NCI-H1417 (cell line): ENCODE results near the gene RAN.
A peak's percentile ranks its signal among the peaks of the same experiment; 100 is the strongest.
"Not testable (repeated sequence)": the region's sequence is repeated elsewhere in the genome, so short reads cannot be mapped to it uniquely, and the experiment has no call there.

ENCODE experiments used
- DNase-seq, 3 experiments: peaks; one replicate each; lab custom pipeline; 2025; lab: John Stamatoyannopoulos, UW

The RAN gene

DNA sequence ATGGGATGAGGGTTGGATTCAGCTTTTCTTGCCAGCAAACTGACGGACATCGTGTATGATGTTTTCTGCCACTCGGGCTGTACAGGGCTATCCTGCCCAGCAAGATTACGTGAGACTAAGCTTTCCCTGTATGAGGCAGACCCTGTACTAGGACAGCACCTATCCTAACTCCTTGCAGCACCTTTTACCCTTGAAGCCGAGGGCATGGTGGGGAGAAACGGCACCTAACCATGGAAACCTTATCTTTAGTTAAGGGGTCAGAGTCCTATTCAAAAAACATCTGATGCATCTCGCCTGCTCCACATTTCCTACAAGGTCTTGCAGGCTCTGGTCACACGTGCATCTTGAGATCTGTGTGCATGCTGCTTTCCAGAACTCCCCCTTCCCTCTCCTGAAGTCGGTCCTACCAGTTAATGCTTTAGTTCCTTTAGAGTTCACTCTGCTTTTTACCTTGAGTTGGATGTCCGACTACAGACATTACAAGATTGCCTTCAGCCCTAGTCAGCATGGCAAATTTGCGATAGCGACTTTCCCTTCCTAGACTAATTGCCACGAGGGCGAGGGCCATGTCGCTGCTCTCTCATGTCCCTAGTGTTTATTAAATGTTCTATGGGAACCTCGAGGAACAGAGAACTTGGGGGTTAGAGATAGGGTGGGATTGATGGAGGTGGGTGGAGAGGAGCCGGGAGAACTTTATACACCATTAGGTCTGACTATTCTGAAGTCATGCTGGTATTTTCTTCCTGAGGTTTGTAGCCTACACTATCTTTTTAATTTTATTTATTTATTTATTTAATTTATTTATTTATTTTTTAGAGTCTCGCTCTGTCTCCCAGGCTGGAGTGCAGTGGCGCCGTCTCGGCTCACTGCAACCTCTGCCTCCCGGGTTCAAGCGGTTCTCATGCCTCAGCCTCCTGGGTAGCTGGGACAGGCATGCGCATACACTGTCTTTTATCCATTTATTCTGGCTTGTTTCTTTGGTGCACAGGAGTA, 6.6 kb downstream of the RAN start:
- peak in 1 of 3 experiments; percentile 41 for DNase-seq

DNA sequence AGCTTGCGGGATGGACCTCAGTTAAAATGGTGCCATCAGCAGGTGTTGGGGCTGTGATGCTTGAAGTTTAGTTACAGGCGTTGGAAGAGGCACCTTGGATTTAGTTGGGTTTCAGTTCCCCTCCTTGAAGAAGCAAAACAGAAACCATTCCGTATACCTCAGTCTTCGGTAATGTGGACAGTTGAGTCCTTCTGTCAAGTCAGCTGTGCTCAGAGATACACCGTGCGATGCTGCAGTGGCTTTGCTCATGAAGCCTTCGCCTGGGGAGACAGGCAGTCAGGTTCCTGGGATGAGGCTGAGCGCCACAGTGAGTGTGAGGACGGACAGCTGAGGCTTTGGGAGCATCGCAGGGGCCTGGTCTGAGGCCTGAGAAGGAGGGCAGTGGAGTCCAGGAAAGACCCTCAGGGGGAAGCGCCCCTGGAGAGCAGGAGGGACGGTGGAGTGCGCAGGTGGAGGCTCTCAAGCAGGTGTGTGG, 7.4 kb downstream of the RAN start:
- DNase-seq: no peak

- DNase-seq: no peak
Measured at GRCh38 chr12:130879781-130880389, 8.0 kb downstream of the RAN start.

GRCh38 chr12:130880411-130880885, 8.6 kb downstream of the RAN start:
- DNase-seq: peak in 1 of 3 experiments; percentile 14

DNA sequence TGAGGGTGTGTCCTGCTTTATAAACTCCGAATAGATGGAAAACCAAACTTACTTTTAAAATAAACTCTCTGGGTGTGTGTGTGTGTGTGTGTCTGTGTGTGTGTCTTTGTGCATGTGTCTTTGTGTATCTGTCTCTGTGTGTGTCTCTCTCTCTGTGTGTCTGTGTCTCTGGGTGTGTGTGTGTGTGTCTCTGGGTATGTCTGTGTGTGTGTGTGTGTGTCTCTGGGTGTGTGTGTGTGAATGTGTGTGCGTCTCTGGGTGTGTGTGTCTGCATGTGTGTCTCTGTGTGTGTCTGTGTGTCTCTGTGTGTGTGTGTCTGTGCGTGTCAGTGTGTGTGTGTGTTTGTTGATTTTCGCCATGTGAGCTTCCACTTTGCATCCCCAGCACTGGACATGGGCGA, 9.2 kb downstream of the RAN start:
- DNase-seq: no peak

DNA sequence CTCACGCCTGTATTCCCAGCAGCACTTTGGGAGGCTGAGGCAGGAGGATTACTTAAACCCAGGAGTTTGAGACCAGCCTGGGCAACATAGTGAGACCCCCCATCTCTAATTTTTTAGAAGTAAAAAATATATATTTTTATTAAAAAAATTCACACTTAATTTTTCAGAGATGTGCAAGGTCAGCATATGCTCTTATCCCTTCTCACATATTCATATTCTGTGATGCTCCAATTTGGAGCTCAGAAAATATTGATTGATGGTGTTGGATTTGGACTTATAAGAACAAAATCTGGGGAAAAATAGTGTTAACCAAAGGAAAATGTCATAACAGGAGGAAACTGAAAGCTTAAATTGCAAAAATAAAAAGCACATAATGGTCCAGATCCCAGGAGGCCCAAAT, 9.7 kb downstream of the RAN start:
- no peak for DNase-seq

- not testable (repeated sequence) for DNase-seq
Measured at GRCh38 chr12:130887190-130887589, 15.3 kb downstream of the RAN start.

- DNase-seq: no peak
Measured at GRCh38 chr12:130904064-130904463, 32.2 kb downstream of the RAN start.

DNA sequence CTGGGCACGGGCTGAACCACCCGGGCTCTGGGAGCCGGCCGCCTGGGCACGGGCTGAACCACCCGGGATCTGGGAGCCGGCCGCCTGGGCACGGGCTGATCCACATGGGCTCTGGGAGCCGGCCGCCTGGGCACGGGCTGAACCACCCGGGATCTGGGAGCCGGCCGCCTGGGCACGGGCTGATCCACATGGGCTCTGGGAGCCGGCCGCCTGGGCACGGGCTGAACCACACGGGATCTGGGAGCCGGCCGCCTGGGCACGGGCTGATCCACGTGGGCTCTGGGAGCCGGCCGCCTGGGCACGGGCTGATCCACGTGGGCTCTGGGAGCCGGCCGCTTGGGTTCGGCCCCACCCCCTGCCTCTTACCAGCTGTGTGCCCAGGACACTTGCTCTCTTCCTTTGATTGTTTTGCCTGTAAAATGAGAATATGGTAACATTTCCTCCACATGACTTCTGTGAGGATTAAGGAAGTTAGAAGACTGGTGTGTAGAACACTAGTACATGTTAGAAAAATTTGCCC, 33.1 kb downstream of the RAN start:
- DNase-seq: not testable (repeated sequence)

GRCh38 chr12:130909111-130909510, 37.2 kb downstream of the RAN start:
- DNase-seq: no peak

GRCh38 chr12:130911193-130911592, 39.3 kb downstream of the RAN start:
- no peak for DNase-seq

DNA sequence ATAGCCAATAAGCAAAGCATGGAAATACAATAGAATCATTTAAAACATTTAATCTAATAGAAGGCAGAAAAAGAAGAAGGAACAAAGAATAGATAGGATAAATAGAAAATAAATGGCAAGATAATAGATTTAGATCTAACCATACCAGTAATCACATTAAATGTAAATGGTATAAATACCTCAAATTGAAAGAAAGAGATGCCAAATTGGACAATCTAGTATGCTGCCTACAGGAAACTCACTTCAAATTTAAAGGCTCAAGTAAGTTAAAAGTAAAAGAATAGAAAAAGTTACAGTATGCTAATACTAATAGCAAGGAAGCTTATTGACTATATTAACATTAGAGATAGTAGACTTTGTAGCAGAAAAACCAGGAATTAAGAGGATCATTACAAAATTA, 40.1 kb downstream of the RAN start:
- DNase-seq: no peak

DNA sequence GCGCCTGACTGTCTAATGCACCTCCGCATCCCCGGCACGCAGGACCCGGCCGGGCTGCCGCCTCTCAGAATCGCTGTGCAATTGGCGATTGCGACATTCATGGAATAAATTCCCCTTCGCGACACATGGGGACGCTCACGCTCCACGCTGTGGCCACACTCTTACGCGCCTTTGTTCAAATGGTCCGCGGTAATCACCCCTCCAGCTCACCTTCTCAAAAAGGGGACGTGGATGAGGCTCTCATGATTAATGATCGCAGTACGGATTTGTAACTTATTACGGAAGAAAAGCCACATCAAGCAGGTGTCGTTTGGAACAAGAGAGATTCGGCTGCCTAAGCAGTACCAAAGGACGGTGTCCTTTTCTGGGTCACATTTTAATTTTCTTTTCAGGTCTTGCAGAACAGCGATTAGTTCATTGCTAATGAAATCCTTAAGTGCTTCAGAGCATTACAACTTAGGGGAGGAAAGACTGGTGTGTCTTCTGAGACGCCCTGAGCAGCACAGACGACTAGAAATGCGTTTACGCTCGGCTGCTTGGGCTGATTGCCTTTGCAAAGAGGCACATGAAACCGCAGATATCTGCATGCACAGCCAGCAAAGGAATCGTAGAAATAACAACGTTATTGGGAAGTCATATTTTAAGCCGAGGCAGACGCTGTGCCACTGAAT, 44.5 kb downstream of the RAN start:
- peak; percentile 72 to 86 (median 82) for DNase-seq

GRCh38 chr12:130917607-130918006, 45.7 kb downstream of the RAN start:
- no peak for DNase-seq

- no peak for DNase-seq
Measured at GRCh38 chr12:130919086-130919485, 47.2 kb downstream of the RAN start.

- DNase-seq: no peak
Measured at GRCh38 chr12:130920119-130920703, 48.3 kb downstream of the RAN start.

- no peak for DNase-seq
Measured at GRCh38 chr12:130920723-130921381, 49.0 kb downstream of the RAN start.

DNA sequence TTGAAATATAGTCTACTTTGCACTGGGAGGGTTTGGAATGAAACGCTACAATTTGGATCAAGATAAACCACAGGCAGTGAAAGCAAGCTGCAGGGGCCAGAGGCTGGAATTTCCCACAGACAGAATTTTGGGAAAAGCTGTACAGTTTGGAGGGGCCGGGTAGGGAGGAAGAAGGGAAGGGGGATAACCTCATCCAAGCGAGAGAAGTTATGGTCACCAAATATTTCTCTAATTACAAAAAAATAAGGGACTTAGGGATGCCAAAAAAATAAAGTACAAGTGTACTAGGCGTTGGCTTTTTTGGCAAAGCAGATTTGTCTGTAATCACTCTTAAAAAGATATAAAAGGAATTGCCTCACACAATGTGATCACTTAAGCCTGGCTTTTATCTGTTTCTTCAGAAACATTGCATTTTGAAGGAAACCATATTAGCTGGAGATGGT, 50.7 kb downstream of the RAN start:
- DNase-seq: no peak

DNA sequence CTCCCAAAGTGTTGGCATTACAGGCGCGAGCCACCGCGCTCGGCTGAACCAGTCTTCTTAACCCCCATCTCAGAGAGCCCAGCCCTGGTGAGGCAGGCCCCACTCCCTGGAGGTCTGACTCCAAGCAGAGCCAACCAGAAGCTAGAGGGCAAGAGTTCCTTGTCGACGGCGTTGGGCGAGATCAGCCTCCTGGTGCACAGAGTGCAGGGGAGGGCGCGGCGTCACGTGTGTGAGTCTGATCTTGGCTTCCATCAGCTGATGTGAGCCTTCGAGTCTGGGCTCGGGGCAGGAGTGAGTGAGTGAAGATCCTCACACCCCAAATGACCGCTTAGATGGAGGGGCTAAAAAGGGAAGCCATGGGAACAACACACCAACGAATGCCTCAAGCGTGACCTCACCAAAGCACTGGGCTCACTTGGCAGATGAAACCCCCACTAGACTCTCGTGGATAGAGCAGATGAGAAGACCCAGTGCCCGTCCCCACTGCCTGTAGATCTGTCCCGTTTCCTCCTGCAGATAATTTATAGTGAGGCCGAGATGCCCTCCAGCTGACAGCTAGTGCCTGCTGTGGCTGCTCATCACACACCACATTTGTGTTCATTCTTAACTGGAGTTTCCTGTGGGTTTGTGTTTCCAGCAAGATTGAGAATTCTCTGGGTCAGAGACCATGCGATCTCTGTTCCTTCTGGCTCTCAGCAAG, 53.2 kb downstream of the RAN start:
- DNase-seq: no peak

GRCh38 chr12:130925666-130926015, 53.8 kb downstream of the RAN start:
- DNase-seq: no peak
